DOHH2 (cell line): ENCODE data around the gene TGFBR2.

Experiments
- H3F3A ChIP-seq: fragments of 200-600 bp; sonication (generic), shearing (Covaris generic); 2 replicates; pipeline ENCODE4 v1.6.0; 2016; ENCODE audit warnings: antibody characterized with exemption, mild to moderate bottlenecking; ENCODE audit not compliant: control insufficient read depth, insufficient read depth
- H3K27ac ChIP-seq: fragments of 200-600 bp; sonication (generic); 2 replicates; pipeline ENCODE4 v1.5.1; 2014; ENCODE audit warnings: low read depth, mild to moderate bottlenecking, low read length, moderate library complexity
- H3K27me3 ChIP-seq: fragments of 200-600 bp; sonication (generic); 2 replicates; pipeline ENCODE4 v1.6.1; 2014; ENCODE audit warnings: mild to moderate bottlenecking, low read length, mixed read lengths; ENCODE audit not compliant: control insufficient read depth
- H3K36me3 ChIP-seq: fragments of 200-600 bp; sonication (generic); 2 replicates; pipeline ENCODE4 v1.6.1; 2014; ENCODE audit warnings: mild to moderate bottlenecking, low read length, moderate library complexity, mixed read lengths; ENCODE audit not compliant: control insufficient read depth
- H3K4me1 ChIP-seq: fragments of 200-600 bp; sonication (generic); 2 replicates; pipeline ENCODE4 v1.6.1; 2014; ENCODE audit warnings: mild to moderate bottlenecking, low read length, mixed read lengths; ENCODE audit not compliant: control insufficient read depth
- H3K4me2 ChIP-seq: fragments of 200-600 bp; sonication (generic); 2 replicates; pipeline ENCODE4 v1.6.0; 2014; ENCODE audit warnings: mild to moderate bottlenecking, low read length, moderate library complexity
- H3K4me3 ChIP-seq: fragments of 200-600 bp; sonication (generic); 2 replicates; pipeline ENCODE4 v1.5.1; 2014; ENCODE audit warnings: mild to moderate bottlenecking, low read length, mixed read lengths
- H3K79me2 ChIP-seq: fragments of 200-600 bp; sonication (generic); 2 replicates; pipeline ENCODE4 v1.6.1; 2014; ENCODE audit warnings: mild to moderate bottlenecking, low read length, mixed read lengths; ENCODE audit not compliant: control insufficient read depth
- H3K9me2 ChIP-seq: fragments of 200-600 bp; sonication (generic); replicated peaks from 2 replicates; pipeline ENCODE4 v1.6.1; 2014; ENCODE audit warnings: mild to moderate bottlenecking, low read length, mixed read lengths; ENCODE audit not compliant: control insufficient read depth
- H3K9me3 ChIP-seq: fragments of 200-600 bp; sonication (generic); 2 replicates; pipeline ENCODE4 v1.6.1; 2014; ENCODE audit warnings: antibody characterized with exemption, low read length, mixed read lengths; ENCODE audit not compliant: control insufficient read depth, insufficient read depth
- H4K20me1 ChIP-seq: fragments of 200-600 bp; sonication (generic); 2 replicates; pipeline ENCODE4 v1.6.0; 2014; ENCODE audit warnings: low read depth, mild to moderate bottlenecking, antibody characterized with exemption, low read length, moderate library complexity; ENCODE audit not compliant: control insufficient read depth, insufficient read depth
- CTCF ChIP-seq: fragments of 200-600 bp; sonication (generic); IDR thresholded peaks from one replicate; pipeline ENCODE4 v1.5.1; 2014; ENCODE audit warnings: antibody characterized with exemption, mild to moderate bottlenecking, low read depth, low read length; ENCODE audit not compliant: poor library complexity, severe bottlenecking
- EZH2phosphoT487 ChIP-seq: fragments of 200-600 bp; sonication (generic); IDR thresholded peaks from 2 replicates; pipeline ENCODE4 v1.6.1; 2017; ENCODE audit warnings: borderline replicate concordance, mild to moderate bottlenecking, antibody characterized with exemption, low read length, moderate library complexity, mixed read lengths

Gene TGFBR2

GRCh38 chr3:30654269-30654668, 47.9 kb downstream of the TGFBR2 start:
- Histone ChIP-seq H3K4me1 (peaks cover 85% of the 10 kb centered on the region), H3K79me2 (peaks cover 9% of the 10 kb centered on the region), H3F3A (peaks cover 11% of the 10 kb centered on the region), H4K20me1 (no peaks in the 10 kb centered on the region), H3K9me3 (peaks cover 4% of the 10 kb centered on the region; the same call in 1 of the 2 replicates), H3K27me3 (no peaks in the 10 kb centered on the region), H3K27ac (peak overlapping the region; percentile 84), H3K4me3 (peak overlapping the region; percentile 42), H3K4me2 (peak overlapping the region; percentile 64), H3K36me3 (peaks cover 83% of the 10 kb centered on the region), H3K9me2 (no peaks in the 10 kb centered on the region)
- TF ChIP-seq EZH2phosphoT487, result no peak
- TF ChIP-seq CTCF, result no peak

- Histone ChIP-seq H3K9me3 (peaks cover 4% of the 10 kb centered on the region; the same call in 1 of the 2 replicates), H3K79me2 (peaks cover 9% of the 10 kb centered on the region), H3K4me2 (peak overlapping the region; percentile 64), H3K4me1 (peaks cover 80% of the 10 kb centered on the region), H3K9me2 (no peaks in the 10 kb centered on the region), H3K27ac (peak overlapping the region; percentile 84), H3K4me3 (peak overlapping the region; percentile 42), H3K36me3 (peaks cover 82% of the 10 kb centered on the region), H3K27me3 (no peaks in the 10 kb centered on the region), H4K20me1 (no peaks in the 10 kb centered on the region), H3F3A (peaks cover 9% of the 10 kb centered on the region; the same call in 1 of the 2 replicates)
- TF ChIP-seq CTCF, result no peak
- no peak for TF ChIP-seq EZH2phosphoT487
Measured at GRCh38 chr3:30655187-30655812, 48.9 kb downstream of the TGFBR2 start.

GRCh38 chr3:30656624-30657141, 50.3 kb downstream of the TGFBR2 start:
- Histone ChIP-seq H4K20me1 (no peaks in the 10 kb centered on the region), H3K79me2 (peaks cover 9% of the 10 kb centered on the region), H3K27ac (peak overlapping the region; percentile 84), H3K9me2 (no peaks in the 10 kb centered on the region), H3K4me1 (peaks cover 83% of the 10 kb centered on the region), H3K4me2 (peak overlapping the region; percentile 71), H3F3A (peaks cover 9% of the 10 kb centered on the region; the same call in 1 of the 2 replicates), H3K36me3 (peaks cover 72% of the 10 kb centered on the region), H3K27me3 (no peaks in the 10 kb centered on the region), H3K4me3 (peak overlapping the region; percentile 36), H3K9me3 (peaks cover 4% of the 10 kb centered on the region; the same call in 1 of the 2 replicates)
- TF ChIP-seq EZH2phosphoT487 (no peak), CTCF (no peak)
